ENCODE measurements around the gene CDH24. TPM values are rescaled to one million over a fixed set of nuclear protein-coding genes. Genes with fewer than 3 reads are reported as not detected.

The CDH24 gene
- total and polyA plus RNA-seq, 9 of the 15 experiments (the other 6 are each of a cell fraction or from before 2014, with no cell fraction given) = 0.04 to 16.2 (median 4.9) TPM

DNA sequence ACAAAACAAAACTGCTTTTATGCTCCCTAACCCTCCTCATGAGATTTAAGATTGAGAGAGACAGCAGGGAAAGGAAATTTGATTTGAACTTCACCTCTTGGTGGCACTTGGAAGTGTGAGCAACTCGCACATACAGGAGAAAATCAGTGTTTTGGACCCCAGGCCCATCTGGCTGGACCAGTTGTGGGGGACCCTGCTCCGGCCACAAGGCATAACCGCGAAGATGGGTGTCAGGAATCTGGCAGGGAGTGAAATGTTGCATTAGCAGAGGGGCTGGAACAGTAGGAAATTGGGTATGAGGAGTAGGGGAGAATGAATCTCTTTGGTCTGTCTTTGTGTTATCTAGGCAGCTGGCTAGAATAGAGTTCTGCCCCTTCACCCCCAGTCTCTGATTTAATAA is 46.3 kb upstream of the CDH24 start:
- ATAC-seq (no peak), FAIRE-seq (no peak), DNase-seq (ENCODE audit: extremely low read depth in 1 of 4, low spot score in 3 of 4) (no peak)
- Histone ChIP-seq H2AFZ (ENCODE audit: low read depth, low read length) (no peak overlapping the region), H3K4me3 (no peak overlapping the region), H3K9me1 (ENCODE audit: control insufficient read depth, insufficient read depth, low read length) (no peaks in the 10 kb centered on the region), H3K9me3 (replicated peaks; ENCODE audit: control insufficient read depth, insufficient read depth, low read depth, low read length) (no peaks in the 10 kb centered on the region), H3K9ac (ENCODE audit: insufficient read depth in 1 of 2, low read depth in 2 of 2, low read length in 2 of 2) (no peak overlapping the region), H3K4me2 (ENCODE audit: insufficient read depth, low read length) (no peak overlapping the region), H3K36me3 (ENCODE audit: control insufficient read depth, insufficient read depth, low read length) (peaks cover 8% of the 10 kb centered on the region; the same call in 1 of the 3 replicates), H4K20me1 (replicated peaks; ENCODE audit: control insufficient read depth, insufficient read depth, low read length) (no peaks in the 10 kb centered on the region), H3K79me2 (ENCODE audit: control insufficient read depth, insufficient read depth, low read length) (peaks cover 6% of the 10 kb centered on the region; the same call in 1 of the 3 replicates), H3K27me3 (ENCODE audit: control insufficient read depth in 2 of 2, insufficient read depth in 2 of 2, low read length in 2 of 2) (no peaks in the 10 kb centered on the region), H3K4me1 (replicated peaks in 1 of 2; ENCODE audit: control insufficient read depth in 2 of 2, insufficient read depth in 2 of 2, low read length in 2 of 2) (peaks cover 4 to 8% of the 10 kb centered on the region in 2 experiments; a peak in 4 of 5 replicates), H3K27ac (ENCODE audit: extremely low read depth, low read depth, low read length) (no peak overlapping the region)
- TF ChIP-seq, protein P1, sequence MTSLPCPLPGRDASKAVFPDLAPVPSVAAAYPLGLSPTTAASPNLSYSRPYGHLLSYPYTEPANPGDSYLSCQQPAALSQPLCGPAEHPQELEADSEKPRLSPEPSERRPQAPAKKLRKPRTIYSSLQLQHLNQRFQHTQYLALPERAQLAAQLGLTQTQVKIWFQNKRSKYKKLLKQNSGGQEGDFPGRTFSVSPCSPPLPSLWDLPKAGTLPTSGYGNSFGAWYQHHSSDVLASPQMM (CRISPR knock-in tag; IDR thresholded peaks at IDR 0.05) = no peak
- TF ChIP-seq CBFB (CRISPR knock-in tag; IDR thresholded peaks at IDR 0.05) (no peak), KDM1A (IDR thresholded peaks at IDR 0.05) (peak in 1 of 2 experiments; percentile 34; a peak in 1 of 4 replicates), MCM5 (IDR thresholded peaks at IDR 0.05; ENCODE audit: low read depth) (no peak)
- TF ChIP-seq, protein P2, sequence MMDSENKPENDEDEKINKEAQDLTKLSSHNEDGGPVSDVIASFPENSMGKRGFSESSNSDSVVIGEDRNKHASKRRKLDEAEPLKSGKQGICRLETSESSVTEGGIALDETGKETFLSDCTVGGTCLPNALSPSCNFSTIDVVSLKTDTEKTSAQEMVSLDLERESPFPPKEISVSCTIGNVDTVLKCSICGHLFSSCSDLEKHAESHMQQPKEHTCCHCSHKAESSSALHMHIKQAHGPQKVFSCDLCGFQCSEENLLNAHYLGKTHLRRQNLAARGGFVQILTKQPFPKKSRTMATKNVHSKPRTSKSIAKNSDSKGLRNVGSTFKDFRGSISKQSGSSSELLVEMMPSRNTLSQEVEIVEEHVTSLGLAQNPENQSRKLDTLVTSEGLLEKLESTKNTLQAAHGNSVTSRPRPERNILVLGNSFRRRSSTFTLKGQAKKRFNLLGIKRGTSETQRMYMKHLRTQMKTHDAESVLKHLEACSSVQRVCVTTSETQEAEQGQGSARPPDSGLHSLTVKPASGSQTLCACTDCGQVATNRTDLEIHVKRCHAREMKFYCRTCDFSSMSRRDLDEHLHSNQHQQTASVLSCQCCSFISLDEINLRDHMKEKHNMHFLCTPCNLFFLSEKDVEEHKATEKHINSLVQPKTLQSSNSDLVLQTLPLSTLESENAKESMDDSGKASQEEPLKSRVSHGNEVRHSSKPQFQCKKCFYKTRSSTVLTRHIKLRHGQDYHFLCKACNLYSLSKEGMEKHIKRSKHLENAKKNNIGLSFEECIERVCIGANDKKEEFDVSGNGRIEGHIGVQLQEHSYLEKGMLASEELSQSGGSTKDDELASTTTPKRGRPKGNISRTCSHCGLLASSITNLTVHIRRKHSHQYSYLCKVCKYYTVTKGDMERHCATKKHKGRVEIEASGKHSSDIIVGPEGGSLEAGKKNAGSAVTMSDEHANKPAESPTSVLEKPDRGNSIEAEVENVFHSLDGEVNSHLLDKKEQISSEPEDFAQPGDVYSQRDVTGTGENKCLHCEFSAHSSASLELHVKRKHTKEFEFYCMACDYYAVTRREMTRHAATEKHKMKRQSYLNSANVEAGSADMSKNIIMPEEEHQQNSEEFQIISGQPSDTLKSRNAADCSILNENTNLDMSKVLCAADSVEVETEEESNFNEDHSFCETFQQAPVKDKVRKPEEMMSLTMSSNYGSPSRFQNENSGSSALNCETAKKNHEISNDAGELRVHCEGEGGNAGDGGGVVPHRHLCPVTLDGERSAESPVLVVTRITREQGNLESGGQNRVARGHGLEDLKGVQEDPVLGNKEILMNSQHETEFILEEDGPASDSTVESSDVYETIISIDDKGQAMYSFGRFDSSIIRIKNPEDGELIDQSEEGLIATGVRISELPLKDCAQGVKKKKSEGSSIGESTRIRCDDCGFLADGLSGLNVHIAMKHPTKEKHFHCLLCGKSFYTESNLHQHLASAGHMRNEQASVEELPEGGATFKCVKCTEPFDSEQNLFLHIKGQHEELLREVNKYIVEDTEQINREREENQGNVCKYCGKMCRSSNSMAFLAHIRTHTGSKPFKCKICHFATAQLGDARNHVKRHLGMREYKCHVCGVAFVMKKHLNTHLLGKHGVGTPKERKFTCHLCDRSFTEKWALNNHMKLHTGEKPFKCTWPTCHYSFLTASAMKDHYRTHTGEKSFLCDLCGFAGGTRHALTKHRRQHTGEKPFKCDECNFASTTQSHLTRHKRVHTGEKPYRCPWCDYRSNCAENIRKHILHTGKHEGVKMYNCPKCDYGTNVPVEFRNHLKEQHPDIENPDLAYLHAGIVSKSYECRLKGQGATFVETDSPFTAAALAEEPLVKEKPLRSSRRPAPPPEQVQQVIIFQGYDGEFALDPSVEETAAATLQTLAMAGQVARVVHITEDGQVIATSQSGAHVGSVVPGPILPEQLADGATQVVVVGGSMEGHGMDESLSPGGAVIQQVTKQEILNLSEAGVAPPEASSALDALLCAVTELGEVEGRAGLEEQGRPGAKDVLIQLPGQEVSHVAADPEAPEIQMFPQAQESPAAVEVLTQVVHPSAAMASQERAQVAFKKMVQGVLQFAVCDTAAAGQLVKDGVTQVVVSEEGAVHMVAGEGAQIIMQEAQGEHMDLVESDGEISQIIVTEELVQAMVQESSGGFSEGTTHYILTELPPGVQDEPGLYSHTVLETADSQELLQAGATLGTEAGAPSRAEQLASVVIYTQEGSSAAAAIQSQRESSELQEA (IDR thresholded peaks at IDR 0.05; ENCODE audit: low read depth) = no peak
- 22% methylated on average over 4 of the region's 4 CpGs for WGBS (ENCODE audit: insufficient coverage, low coverage, missing lambda C conversion rate)
- CTCF ChIA-PET (ENCODE audit: low intra/inter-chr PET ratio) = interaction anchor here (1.7 kb wide), 1 partner anchor 34 kb away, joined by 4 read pairs; no protein-coding TSS in a partner anchor
- BruUV-seq (replicated peaks) = no TSS peak
- in situ Hi-C loops (cut with MboI) (no loop called here), intact Hi-C loops (cut with micrococcal nuclease) (no loop called here)
- POLR2A ChIA-PET = interaction anchor here (0.6 to 1.7 kb wide), 5 partner anchors 9 to 84 kb away, joined by 3 to 15 read pairs (median 4); partner anchors contain the start of genes ACIN1 and C14orf119
